Keratinocyte (primary cell): ENCODE results near the gene SLC2A11. TPM values are rescaled to one million over a fixed set of nuclear protein-coding genes. Genes with fewer than 3 reads are reported as not detected.

Experiments used
- DNase-seq: peaks from one replicate; pipeline ENCODE4 v3.0.0-alpha.2; 2011; ENCODE audit warnings: low read depth, missing footprints, low spot score
- FAIRE-seq: peaks from 2 replicates; lab custom pipeline; 2011; peaks lifted over from hg19 to GRCh38; lab: Jason Lieb, UNC
- H2AFZ ChIP-seq: 2 replicates; pipeline ENCODE4 v1.6.0; 2012; ENCODE audit warnings: low read length, control low read depth, inconsistent platforms; ENCODE audit not compliant: control insufficient read depth
- H3K27ac ChIP-seq: 2 replicates; pipeline ENCODE4 v1.5.1; 2011; ENCODE audit warnings: low read length; ENCODE audit not compliant: control insufficient read depth, insufficient read depth
- H3K27me3 ChIP-seq: 3 replicates; pipeline ENCODE4 v1.6.0; 2011; ENCODE audit warnings: low read length; ENCODE audit not compliant: control insufficient read depth, insufficient read depth; ENCODE audit errors: extremely low read depth
- H3K36me3 ChIP-seq, 2 experiments: 2 replicates in 1 of 2; 3 replicates in 1 of 2; pipeline ENCODE4 v1.5.1; 2011; ENCODE audit warnings: low read length in 2 of 2, mild to moderate bottlenecking in 1 of 2; ENCODE audit not compliant: control insufficient read depth in 2 of 2, insufficient read depth in 2 of 2; ENCODE audit errors: extremely low read depth in 1 of 2
- H3K4me1 ChIP-seq: 3 replicates; pipeline ENCODE4 v1.5.1; 2011; ENCODE audit warnings: low read length; ENCODE audit not compliant: control insufficient read depth, insufficient read depth; ENCODE audit errors: extremely low read depth
- H3K4me2 ChIP-seq: 3 replicates; pipeline ENCODE4 v1.6.0; 2011; ENCODE audit warnings: low read depth, low read length; ENCODE audit not compliant: control insufficient read depth, insufficient read depth; ENCODE audit errors: extremely low read depth
- H3K4me3 ChIP-seq, 3 experiments: fragments of 200-600 bp in 1 of 3; sonication (generic) in 1 of 3; 2 replicates in 2 of 3; 3 replicates in 1 of 3; pipeline ENCODE4 v1.5.1; 2011 to 2016; ENCODE audit warnings: low read length in 3 of 3, mild to moderate bottlenecking in 3 of 3, control low read depth in 2 of 3, inconsistent platforms in 1 of 3, low read depth in 1 of 3, mixed read lengths in 1 of 3, mixed run types in 1 of 3, moderate library complexity in 1 of 3; ENCODE audit not compliant: control insufficient read depth in 2 of 3, insufficient read depth in 2 of 3; ENCODE audit errors: extremely low read depth in 1 of 3
- H3K79me2 ChIP-seq: 2 replicates; pipeline ENCODE4 v1.6.0; 2012; ENCODE audit warnings: low read length; ENCODE audit not compliant: control insufficient read depth, insufficient read depth
- H3K9ac ChIP-seq: 3 replicates; pipeline ENCODE4 v1.6.0; 2011; ENCODE audit warnings: low read length; ENCODE audit not compliant: control insufficient read depth, insufficient read depth; ENCODE audit errors: extremely low read depth
- H3K9me1 ChIP-seq: 3 replicates; pipeline ENCODE4 v1.6.0; 2011; ENCODE audit warnings: low read length; ENCODE audit not compliant: control insufficient read depth, insufficient read depth; ENCODE audit errors: extremely low read depth
- H3K9me3 ChIP-seq: 2 replicates; pipeline ENCODE4 v1.5.1; 2012; ENCODE audit warnings: low read depth, low read length; ENCODE audit not compliant: control insufficient read depth
- H4K20me1 ChIP-seq: 3 replicates; pipeline ENCODE4 v1.6.0; 2011; ENCODE audit warnings: low read length; ENCODE audit not compliant: control insufficient read depth, insufficient read depth; ENCODE audit errors: extremely low read depth
- CTCF ChIP-seq, 3 experiments: IDR thresholded peaks in 1 of 3; conservative IDR thresholded peaks in 1 of 3; optimal IDR thresholded peaks in 1 of 3; 2 replicates in 2 of 3; 3 replicates in 1 of 3; pipeline versions ENCODE3 to v1.5.1; 2011; ENCODE audit warnings: low read length in 3 of 3, mild to moderate bottlenecking in 3 of 3, moderate library complexity in 2 of 3, control low read depth in 1 of 3, inconsistent platforms in 1 of 3; ENCODE audit not compliant: insufficient read depth in 2 of 3; ENCODE audit errors: extremely low read depth in 1 of 3
- EZH2 ChIP-seq: IDR thresholded peaks from one replicate; pipeline ENCODE4 v1.6.1; 2012; ENCODE audit warnings: inconsistent platforms, mild to moderate bottlenecking, low read length, moderate library complexity
- dilution Hi-C: fragments of 300-500 bp; cut with MboI; formaldehyde crosslinking; loops from one replicate; pipeline ENCODE4 v1.7.0; 2020; ENCODE audit warnings: low sequenced_read_pairs; ENCODE audit not compliant: extremely low pct_ligation_motif_present
- polyA plus RNA-seq, 5 experiments: library from polyadenylated mRNA; depleted of rRNA in 3 of 5; stranded (reverse) in 3 of 5; stranded (forward) in 1 of 5; unstranded in 1 of 5; fragments of >200 nt; gene quantifications; 1 replicate in 1 of 5; 2 replicates in 3 of 5; 3 replicates in 1 of 5; pipeline versions ENCODE4 v1.2.1 to v1.2.3, GENCODE V29; 2011 to 2012; ENCODE audit warnings: missing spikeins in 2 of 5, low read depth in 1 of 5, low replicate concordance in 1 of 5
- small RNA-seq, 3 experiments: library from RNA; depleted of rRNA; stranded (forward); fragments of <200 nt; gene quantifications; one replicate each; pipeline ENCODE3, GENCODE V24; 2012; ENCODE audit warnings: low read depth in 3 of 3, low replicate concordance in 1 of 3; ENCODE audit not compliant: insufficient read length in 3 of 3

The SLC2A11 gene
- polyA plus RNA-seq, 1 donor (not counting 4 experiments of a cell fraction or from before 2014, with no cell fraction given), result 6.0 TPM

- dilution Hi-C loops, result no loop called here
- FAIRE-seq, result no peak
These were observed 68.9 kb downstream of the SLC2A11 start for GRCh38 chr22:23926561-23926960.

More at GRCh38 chr22:23926561-23926960, 68.9 kb downstream of the SLC2A11 start:
- no peaks in the 10 kb centered on the region for H3K27me3 ChIP-seq
- peaks cover 13% of the 10 kb centered on the region for H3K4me1 ChIP-seq
- H4K20me1 ChIP-seq, result no peaks in the 10 kb centered on the region
- no peak for DNase-seq
- H3K4me3 ChIP-seq, result no peak overlapping the region
- no peak overlapping the region for H3K27ac ChIP-seq
- TF ChIP-seq CTCF (optimal IDR thresholded peaks at IDR 0.05 in 1 of 3, IDR thresholded peaks at IDR 0.05 in 1 of 3, conservative IDR thresholded peaks at IDR 0.05 in 1 of 3; ENCODE audit: extremely low read depth in 1 of 3, insufficient read depth in 2 of 3, low read length in 3 of 3), result no peak
- no peak for TF ChIP-seq EZH2
- peaks cover 7% of the 10 kb centered on the region for H3K9me3 ChIP-seq
- no peak overlapping the region for H2AFZ ChIP-seq
- H3K9ac ChIP-seq, result no peak overlapping the region
- peaks cover 0 to 2% of the 10 kb centered on the region in 2 experiments for H3K36me3 ChIP-seq
- H3K4me2 ChIP-seq, result no peak overlapping the region
- H3K9me1 ChIP-seq, result no peaks in the 10 kb centered on the region
- H3K79me2 ChIP-seq, result no peaks in the 10 kb centered on the region

Small RNA genes within 50 kb of the gene (small RNA-seq; reads per million reads assigned to genes)
- gene RN7SL268P, result 0 reads per million in 3 experiments

Other genes with a start within 250 kb of the SLC2A11 start
- 0.09 to 0.12 TPM in 2 of 3 replicates, not detected in the other for gene DRICH1, start 225.6 kb upstream of the SLC2A11 start, polyA plus RNA-seq
- not detected in 3 replicates for gene RGL4, start 166.9 kb upstream of the SLC2A11 start, polyA plus RNA-seq
- 0.46 to 0.82 TPM (median 0.55 TPM) in 3 replicates for gene ZNF70, start 106.8 kb upstream of the SLC2A11 start, polyA plus RNA-seq
- 0.19 TPM in 1 of 3 replicates, not detected in the others for gene VPREB3, start 103.5 kb upstream of the SLC2A11 start, polyA plus RNA-seq
- 0.06 TPM in 1 of 3 replicates, not detected in the others for gene C22orf15, start 94.9 kb upstream of the SLC2A11 start, polyA plus RNA-seq
- gene CHCHD10, start 89.9 kb upstream of the SLC2A11 start, polyA plus RNA-seq, result 10.4 to 14.8 TPM (median 10.6 TPM) in 3 replicates
- 0.06 to 0.20 TPM (median 0.13 TPM) in 3 replicates for gene MMP11, start 85.0 kb upstream of the SLC2A11 start, polyA plus RNA-seq
- 70.0 to 108 TPM (median 95.2 TPM) in 3 replicates for gene SMARCB1, start 70.9 kb upstream of the SLC2A11 start, polyA plus RNA-seq
- gene DERL3, start 18.9 kb upstream of the SLC2A11 start, polyA plus RNA-seq, result 0.01 to 0.42 TPM (median 0.05 TPM) in 3 replicates
- 162 to 812 TPM (median 340 TPM) in 3 replicates for gene MIF, start 36.5 kb downstream of the SLC2A11 start, polyA plus RNA-seq
- 15.5 to 22.2 TPM (median 17.9 TPM) in 3 replicates for gene GSTT2B, start 103.3 kb downstream of the SLC2A11 start, polyA plus RNA-seq
- gene DDTL, start 109.0 kb downstream of the SLC2A11 start, polyA plus RNA-seq, result 0.63 to 1.0 TPM (median 0.72 TPM) in 3 replicates
- gene DDT, start 116.6 kb downstream of the SLC2A11 start, polyA plus RNA-seq, result 87.8 to 151 TPM (median 118 TPM) in 3 replicates
- gene GSTT2, start 122.3 kb downstream of the SLC2A11 start, polyA plus RNA-seq, result 0.24 to 1.5 TPM (median 0.75 TPM) in 3 replicates
- gene GSTT4, start 147.6 kb downstream of the SLC2A11 start, polyA plus RNA-seq, result not detected in 3 replicates
- gene CABIN1, start 153.4 kb downstream of the SLC2A11 start, polyA plus RNA-seq, result 3.5 to 4.6 TPM (median 4.1 TPM) in 3 replicates